ENCODE results near the gene BORCS6. TPM values are rescaled to one million over a fixed set of nuclear protein-coding genes. Genes with fewer than 3 reads are reported as not detected.

BORCS6 gene
- total RNA-seq, 1 experiment from 2014 or later = 7.0 TPM

- in situ Hi-C loops (cut with HindIII; ENCODE audit: low pct_unique_long_range_greater_than_20kb, low sequenced_read_pairs) = no loop called here
- no peak for DNase-seq (ENCODE audit: low read depth)
Measured at GRCh38 chr17:8148560-8148959, 41.4 kb downstream of the BORCS6 start.

GRCh38 chr17:8147805-8148404 is 42.1 kb downstream of the BORCS6 start:
- DNase-seq (ENCODE audit: low read depth) = no peak
- in situ Hi-C loops (cut with HindIII; ENCODE audit: low pct_unique_long_range_greater_than_20kb, low sequenced_read_pairs) = no loop called here

- DNase-seq (ENCODE audit: low read depth) = no peak
- in situ Hi-C loops (cut with HindIII; ENCODE audit: low pct_unique_long_range_greater_than_20kb, low sequenced_read_pairs) = no loop called here
Measured at GRCh38 chr17:8147141-8147804, 42.7 kb downstream of the BORCS6 start.

- in situ Hi-C loops (cut with HindIII; ENCODE audit: low pct_unique_long_range_greater_than_20kb, low sequenced_read_pairs) = no loop called here
- no peak for DNase-seq (ENCODE audit: low read depth)
Measured at GRCh38 chr17:8146381-8147140, 43.4 kb downstream of the BORCS6 start.

DNA sequence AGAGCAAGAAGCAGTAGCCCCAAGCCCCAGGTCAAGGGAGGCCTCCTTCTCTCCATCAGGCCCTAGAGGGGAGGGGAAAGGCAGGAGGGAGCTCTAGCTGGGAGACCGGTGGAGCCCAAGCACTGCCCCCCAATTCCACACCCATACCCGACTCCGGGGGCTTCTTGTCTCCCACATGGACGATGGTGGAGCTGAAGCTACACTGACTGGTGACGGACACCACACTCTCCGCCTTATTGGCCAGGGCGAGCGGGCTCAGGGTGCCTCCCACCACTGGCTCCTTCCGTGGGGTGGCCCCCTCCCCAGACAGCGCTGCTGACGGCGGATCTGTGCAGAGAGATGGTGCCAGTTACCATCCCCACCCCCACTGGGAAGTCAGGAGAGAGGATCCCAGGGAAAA is 44.2 kb downstream of the BORCS6 start:
- DNase-seq (ENCODE audit: low read depth) = no peak
- in situ Hi-C loops (cut with HindIII; ENCODE audit: low pct_unique_long_range_greater_than_20kb, low sequenced_read_pairs) = no loop called here

GRCh38 chr17:8144401-8145231 is 45.4 kb downstream of the BORCS6 start:
- DNase-seq (ENCODE audit: low read depth) = no peak
- in situ Hi-C loops (cut with HindIII; ENCODE audit: low pct_unique_long_range_greater_than_20kb, low sequenced_read_pairs) = no loop called here

GRCh38 chr17:8143581-8144400 is 46.2 kb downstream of the BORCS6 start:
- in situ Hi-C loops (cut with HindIII; ENCODE audit: low pct_unique_long_range_greater_than_20kb, low sequenced_read_pairs) = no loop called here
- no peak for DNase-seq (ENCODE audit: low read depth)

DNA sequence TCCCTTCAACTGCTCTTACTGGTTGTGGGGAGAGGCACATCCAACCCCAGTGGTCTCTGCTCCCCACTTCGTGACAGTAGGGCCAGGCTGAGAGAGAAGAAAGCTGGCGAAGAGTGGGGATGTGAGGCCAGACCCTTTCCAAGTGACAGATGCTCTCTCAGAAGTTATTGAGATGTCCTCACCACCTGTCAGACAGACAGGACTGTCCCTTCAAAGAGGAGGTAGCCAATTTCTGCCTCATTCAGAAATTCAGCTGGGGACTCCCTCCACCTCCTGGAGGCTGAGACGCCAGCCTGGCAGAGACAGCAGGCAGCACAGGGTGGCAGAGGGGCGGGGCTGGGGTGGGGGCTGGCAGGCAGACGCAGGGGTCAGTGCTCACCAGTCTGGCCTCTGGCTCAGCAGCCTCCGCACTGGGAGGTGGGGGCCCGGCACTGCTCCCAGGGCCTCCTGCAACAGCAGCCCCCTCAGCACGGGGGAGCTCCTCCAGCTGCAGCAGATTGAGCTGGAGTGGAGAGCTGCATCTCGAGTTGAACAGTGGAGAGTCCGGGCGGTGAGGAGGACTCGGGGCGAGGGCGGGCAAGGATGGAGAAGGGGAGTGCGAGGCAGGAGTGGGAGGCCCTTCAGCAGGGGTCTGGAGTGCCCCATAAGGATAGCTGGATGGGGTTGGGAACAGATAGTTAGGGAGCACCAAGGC is 46.9 kb downstream of the BORCS6 start:
- in situ Hi-C loops (cut with HindIII; ENCODE audit: low pct_unique_long_range_greater_than_20kb, low sequenced_read_pairs) = no loop called here
- DNase-seq (ENCODE audit: low read depth) = no peak

DNA sequence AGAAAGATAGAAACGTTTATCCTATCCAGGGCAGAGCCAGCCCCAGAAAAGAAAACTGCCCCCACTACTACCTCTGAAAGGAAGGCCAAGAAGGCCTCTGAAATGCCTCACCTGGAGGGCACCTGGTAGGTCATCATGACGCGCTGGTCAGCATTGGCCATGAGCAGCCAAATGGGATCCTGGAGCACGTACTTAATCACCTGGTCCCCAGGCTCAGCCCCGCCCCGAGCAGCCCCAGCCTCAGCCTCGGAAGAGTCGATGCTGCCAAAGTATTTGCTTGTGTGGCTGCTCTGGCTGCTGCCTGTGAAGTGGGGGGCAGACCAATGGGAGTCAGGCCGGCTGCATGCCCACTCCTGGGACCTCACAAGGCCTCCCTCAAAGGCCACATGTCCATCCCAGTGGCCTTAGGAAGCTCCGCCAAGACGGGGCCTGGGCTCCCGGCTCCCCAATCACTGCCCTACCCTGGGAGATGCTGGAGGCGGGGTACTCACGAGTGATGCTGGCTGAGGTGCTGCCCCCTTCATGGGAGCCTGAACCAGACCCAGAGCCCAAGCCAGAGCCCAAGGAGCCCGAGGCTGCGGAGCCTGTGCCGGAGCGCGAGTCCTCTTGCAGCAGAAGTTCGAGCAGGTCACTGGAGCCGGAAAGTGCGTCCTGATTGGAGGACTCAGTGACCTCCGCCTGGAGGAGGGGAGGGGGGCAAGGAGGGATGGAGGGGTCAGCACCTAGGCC is 47.7 kb downstream of the BORCS6 start:
- in situ Hi-C loops (cut with HindIII; ENCODE audit: low pct_unique_long_range_greater_than_20kb, low sequenced_read_pairs) = no loop called here
- no peak for DNase-seq (ENCODE audit: low read depth)

GRCh38 chr17:8141741-8142140 is 48.2 kb downstream of the BORCS6 start:
- in situ Hi-C loops (cut with HindIII; ENCODE audit: low pct_unique_long_range_greater_than_20kb, low sequenced_read_pairs) = no loop called here
- no peak for DNase-seq (ENCODE audit: low read depth)

DNA sequence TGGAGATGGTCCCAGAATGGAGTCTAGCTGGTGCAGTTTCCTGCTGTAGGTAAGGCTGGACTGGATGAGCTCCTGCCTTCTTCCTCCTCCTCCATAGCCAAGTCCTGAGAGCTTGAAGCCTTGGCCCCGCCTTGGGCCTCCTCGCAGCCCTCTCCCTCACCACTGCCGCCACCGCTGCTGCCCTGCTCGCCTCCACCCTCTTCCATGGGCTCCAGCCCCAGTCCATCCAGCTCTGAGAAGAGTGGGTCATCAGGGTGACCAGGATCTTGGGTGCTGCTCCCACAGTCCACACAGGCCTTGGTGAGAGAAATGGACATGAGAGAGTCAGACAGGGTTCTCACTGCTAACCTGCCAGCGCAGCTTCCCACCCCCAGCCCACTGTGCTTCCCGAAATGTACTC is 48.9 kb downstream of the BORCS6 start:
- no peak for DNase-seq (ENCODE audit: low read depth)
- in situ Hi-C loops (cut with HindIII; ENCODE audit: low pct_unique_long_range_greater_than_20kb, low sequenced_read_pairs) = no loop called here

DNA sequence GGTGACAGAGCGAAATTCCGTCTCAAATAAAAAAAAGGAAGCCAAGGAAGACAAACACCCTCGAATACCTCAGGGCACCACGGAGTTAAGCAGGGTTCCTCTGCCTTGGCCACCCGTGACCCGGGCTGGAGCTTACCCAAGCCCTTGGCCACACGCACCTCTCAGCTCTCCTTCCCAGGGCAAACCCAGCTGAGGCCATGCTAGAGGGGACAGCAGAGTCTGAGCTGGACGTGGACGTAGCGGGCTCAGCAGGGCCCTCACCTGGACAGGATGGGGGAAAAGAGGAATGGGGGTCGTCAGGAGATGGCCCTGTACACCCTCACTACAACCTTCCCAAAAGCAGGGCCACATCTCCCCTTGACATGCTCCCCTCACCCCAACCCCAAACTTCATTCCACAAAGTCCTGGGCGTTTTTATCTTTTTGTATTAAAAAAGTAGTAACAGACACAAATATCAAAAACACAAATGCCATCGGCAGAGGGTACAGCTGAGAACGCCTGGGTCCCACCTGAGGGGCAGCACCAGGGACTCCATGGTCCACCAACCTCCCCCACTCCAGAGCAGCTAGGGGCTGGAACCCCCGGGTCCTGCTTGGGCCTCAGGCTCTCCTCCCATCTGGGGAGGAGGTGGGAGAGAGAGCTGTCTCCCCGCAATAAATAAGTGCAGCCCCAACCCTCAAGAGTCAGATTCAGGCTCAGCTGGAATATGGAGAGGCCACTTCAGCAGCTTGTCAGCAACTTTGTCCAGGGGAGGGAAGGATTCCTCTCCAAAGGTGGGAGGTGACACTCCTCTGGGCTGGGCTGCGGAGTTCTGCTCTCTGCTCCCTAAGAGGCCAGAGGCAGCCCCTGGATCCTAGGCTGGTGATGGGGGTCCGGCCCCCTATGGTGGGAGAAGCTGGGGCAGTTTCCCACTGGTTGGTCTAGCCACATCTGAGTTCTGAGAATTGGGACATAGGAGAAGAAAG is 49.6 kb downstream of the BORCS6 start:
- DNase-seq (ENCODE audit: low read depth) = no peak
- in situ Hi-C loops (cut with HindIII; ENCODE audit: low pct_unique_long_range_greater_than_20kb, low sequenced_read_pairs) = no loop called here

DNA sequence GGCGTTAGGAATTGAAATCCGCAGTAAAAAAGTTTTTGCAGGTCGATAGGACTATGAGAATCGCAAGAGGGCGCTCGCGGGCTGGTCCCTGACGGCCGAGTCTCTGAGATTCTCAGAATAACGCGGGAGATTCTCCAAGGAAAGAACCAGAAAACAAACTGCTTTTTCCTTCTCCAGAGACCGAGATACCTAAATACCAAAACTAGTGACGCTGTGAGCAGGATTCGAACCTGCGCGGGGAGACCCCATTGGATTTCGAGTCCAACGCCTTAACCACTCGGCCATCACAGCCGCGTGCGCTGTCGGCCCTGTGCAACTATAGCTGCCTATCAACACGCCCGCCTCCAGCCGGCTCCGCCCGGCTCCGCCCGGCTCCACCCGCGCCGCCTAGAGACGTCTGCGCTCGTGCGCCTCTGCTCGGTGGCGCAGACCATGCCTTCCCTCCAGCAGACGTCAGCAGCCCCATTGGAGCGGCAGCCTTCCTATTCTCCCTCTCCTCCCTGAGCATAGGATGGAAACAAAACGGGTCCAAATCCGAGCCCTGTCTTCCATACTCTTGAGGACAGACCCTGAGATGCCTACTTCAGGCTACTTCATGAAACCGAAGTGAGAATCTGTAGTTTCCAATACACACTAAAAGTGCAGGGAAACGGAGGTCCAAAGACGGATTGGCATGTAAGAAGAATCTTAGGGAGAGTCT is 51.2 kb downstream of the BORCS6 start:
- in situ Hi-C loops (cut with HindIII; ENCODE audit: low pct_unique_long_range_greater_than_20kb, low sequenced_read_pairs) = no loop called here
- DNase-seq (ENCODE audit: low read depth) = peak; percentile 97

DNA sequence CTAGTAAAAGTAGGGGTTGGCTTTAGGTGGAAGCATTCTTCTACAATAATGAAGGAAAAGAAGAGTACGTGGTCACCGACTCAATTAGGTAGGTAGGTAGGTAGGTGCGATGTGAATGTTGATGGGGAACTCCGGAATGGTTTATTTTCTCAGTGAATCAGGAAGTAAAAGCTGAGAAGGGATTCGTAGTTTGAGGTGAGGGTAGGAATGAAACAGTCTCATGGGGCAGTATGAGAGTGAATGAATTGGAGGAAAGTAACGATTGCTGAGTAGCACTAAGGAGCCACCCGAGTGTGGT is 51.7 kb downstream of the BORCS6 start:
- in situ Hi-C loops (cut with HindIII; ENCODE audit: low pct_unique_long_range_greater_than_20kb, low sequenced_read_pairs) = no loop called here
- DNase-seq (ENCODE audit: low read depth) = no peak

Measured in Caki2 (cell line).